ENCODE results near the gene STAT2.
"Not testable (repeated sequence)": the region's sequence is repeated elsewhere in the genome, so short reads cannot be mapped to it uniquely, and the experiment has no call there.

STAT2 gene

DNA sequence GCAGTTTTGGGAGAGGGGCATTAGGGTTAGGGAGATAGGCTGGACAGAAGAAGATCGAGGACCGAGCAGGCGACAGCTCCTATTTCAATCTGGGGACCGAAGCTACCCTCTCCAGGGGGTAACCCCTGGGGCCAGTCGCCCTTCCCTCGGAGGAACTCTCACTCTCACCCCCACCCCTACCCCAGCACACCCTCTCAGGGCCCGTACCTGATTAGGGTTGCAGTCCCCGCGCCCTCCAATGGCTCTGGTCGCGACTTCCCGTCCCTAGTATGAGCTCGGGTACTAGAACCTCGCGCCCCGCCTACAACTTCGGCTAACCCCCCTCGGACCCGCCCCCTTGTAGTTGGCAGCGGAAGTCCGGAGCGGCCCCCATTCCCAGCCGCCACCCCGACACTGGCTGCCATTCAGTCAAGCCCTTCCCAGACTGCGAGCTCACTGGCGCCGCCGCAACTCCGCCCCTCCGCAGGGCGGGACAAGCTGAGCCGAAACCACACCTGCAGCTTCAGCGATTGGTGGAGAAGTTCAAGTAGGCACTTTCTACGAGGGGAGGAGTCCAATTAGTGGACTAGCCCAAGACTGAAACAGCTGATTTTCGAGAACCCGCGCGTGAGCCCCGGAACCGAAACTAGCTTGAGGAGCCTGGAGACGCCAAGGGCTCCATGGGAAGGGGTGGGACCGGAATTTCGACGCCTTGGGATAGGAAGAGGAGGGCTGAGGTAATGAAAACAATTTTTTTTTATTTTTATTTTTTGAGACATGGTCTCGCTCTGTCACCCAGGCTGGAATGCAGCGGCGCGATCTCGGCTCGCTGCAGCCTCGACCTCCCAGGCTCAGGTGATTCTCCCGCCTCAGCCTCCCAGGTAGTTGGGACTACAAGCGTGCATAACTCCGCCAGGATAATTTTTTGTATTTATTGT lies at the start of gene STAT2:
STAT2 (minus strand) TSS at position 257 of the 917 bp plus-strand sequence. CDS start 3,536 bp downstream, outside the sequence.
- DNase-seq (ENCODE audit: low read depth in 2 of 2), result peak; percentile 97 to 98

GRCh38 chr12:56408799-56409417 lies 49.0 kb upstream of the STAT2 start:
- DNase-seq (ENCODE audit: low read depth in 2 of 2), result no peak

GRCh38 chr12:56404227-56404626 lies 44.3 kb upstream of the STAT2 start:
- DNase-seq (ENCODE audit: low read depth in 2 of 2), result not testable (repeated sequence)

GRCh38 chr12:56401612-56402011 lies 41.7 kb upstream of the STAT2 start:
- not testable (repeated sequence) for DNase-seq (ENCODE audit: low read depth in 2 of 2)

- not testable (repeated sequence) for DNase-seq (ENCODE audit: low read depth in 2 of 2)
These were observed 41.2 kb upstream of the STAT2 start for GRCh38 chr12:56401125-56401524.

DNA sequence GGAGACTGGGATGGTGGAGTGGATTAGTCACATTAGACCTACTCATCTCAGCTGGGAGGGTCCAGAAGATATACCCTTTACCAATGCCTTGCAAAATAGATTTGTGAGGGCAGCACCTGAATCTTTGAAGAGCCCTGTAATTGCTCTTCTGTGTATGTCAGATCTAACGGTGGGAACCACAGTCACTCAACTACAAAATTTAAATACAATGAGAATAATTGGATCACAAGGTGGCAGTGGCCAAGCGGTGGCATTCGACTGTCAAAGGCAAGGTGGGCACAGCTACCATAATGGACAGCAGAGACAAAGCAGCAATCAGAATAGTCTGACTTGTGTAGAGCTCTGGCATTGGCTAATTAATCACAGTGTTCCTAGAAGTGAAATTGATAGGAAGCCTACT lies 39.6 kb upstream of the STAT2 start:
- not testable (repeated sequence) for DNase-seq (ENCODE audit: low read depth in 2 of 2)

DNA sequence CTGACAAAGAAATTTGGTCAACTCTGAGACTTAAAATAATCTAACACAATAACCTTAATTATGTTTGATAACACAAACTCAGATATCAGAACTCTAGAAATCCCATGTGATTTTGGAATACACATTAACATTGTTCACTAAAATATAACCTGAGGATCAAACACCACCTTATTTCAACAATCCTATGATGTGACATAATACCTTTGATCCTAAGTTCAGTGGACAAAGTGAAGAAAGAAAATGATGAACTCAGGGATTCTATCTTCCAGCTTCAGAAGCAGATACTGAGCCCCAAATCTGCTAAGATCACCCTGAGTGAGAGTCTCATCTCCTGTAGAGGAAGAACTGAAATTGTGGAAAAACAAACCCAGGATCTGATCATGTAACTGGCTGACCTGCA lies 38.4 kb upstream of the STAT2 start:
- DNase-seq (ENCODE audit: low read depth in 2 of 2), result no peak

DNA sequence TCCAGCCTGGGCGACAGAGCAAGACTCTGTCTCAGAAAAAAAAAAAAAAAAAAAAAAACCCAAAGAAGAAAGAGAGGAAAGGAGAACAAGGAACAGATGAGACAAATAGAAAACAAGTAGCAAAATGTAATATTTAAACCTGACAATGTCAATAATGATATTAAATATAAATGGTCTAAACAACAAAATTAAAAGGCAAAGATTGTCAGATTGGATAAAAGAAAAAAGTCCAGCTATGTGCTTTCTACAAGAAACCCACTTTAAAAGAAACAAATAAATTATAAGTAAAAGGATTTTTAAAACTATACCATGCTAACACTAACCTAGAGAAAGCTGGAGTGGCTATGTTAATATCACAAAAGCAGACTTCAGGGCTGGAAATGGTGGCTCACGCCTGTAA lies 32.4 kb upstream of the STAT2 start:
- no peak for DNase-seq (ENCODE audit: low read depth in 2 of 2)

DNA sequence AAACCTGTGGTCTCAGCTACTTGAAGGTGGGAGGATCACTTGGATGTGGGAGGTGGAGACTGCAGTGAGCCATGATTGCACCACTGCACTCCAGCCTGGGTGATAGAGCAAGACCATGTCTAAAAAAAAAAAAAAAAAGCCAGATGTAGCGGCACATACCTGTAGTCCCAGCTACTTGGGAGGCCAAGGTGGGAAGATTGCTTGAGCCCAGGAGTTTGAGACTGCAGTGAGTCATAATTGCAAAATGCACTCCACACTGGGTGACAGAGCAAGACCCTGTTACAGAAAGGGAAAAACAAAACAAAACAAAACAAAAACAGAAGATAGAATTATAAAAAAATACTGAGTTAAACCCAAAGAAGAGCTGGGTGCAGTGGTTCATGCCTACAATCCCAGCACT lies 31.8 kb upstream of the STAT2 start:
- no peak for DNase-seq (ENCODE audit: low read depth in 2 of 2)

- no peak for DNase-seq (ENCODE audit: low read depth in 2 of 2)
These were observed 29.5 kb upstream of the STAT2 start for GRCh38 chr12:56389412-56389811.

GRCh38 chr12:56387152-56387736 lies 27.3 kb upstream of the STAT2 start:
- no peak for DNase-seq (ENCODE audit: low read depth in 2 of 2)

DNA sequence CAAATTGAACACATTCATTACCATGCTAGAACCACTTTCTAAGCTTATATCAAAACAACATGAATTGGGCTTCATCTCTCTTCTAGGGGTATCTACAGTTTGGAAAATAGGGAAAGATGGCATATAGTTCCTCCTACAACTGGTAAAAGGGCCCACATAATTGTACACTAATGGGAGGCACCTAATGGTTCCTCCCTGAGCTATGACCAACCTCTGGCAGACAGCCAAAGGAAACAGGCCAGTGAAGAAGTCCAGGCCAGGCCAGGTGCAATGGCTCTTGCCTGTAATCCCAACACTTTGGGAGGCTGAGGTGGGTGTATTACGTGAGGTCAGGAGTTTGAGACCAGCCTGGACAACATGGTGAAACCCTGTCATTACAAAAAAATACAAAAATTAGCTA lies 26.0 kb upstream of the STAT2 start:
- DNase-seq (ENCODE audit: low read depth in 2 of 2), result no peak

DNA sequence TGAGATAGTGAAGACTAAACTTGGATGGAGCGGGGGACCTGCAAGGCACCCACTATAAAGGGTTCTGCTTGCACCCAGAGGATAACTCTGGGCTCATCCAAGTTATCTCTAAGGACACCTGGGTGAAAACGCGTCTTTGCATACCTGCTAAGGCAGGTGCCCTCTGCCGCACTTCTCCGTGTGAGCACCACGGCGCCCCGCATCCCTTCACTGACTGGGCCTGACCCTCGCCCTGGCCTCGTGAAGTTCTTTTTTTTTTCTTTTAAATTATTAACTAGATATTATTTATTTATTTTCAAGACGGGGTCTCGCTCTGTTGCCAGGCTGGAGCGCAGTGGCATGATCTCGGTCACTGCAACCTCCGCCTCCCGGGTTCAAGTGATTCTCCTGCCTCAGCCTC lies 22.7 kb upstream of the STAT2 start:
- DNase-seq (ENCODE audit: low read depth in 2 of 2), result no peak

DNA sequence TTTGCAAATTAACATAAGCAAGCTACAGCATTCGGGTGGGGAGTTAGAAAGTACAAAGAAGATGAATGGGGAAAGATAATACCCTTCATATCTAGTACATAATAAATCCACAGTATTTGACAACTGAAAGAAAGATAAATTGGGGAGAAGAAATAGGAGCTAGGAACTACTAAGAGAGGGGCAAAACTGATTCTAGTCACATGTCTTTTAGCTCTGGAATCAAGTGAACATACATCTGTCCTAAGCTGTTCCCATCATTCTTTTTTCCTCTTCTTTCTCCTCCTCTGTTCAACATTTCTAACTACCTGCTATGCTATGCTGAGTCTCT lies 18.0 kb upstream of the STAT2 start:
- no peak for DNase-seq (ENCODE audit: low read depth in 2 of 2)

GRCh38 chr12:56377310-56377988 lies 17.5 kb upstream of the STAT2 start:
- DNase-seq (ENCODE audit: low read depth in 2 of 2), result no peak

GRCh38 chr12:56375598-56376434 lies 15.9 kb upstream of the STAT2 start:
- DNase-seq (ENCODE audit: low read depth in 2 of 2), result no peak

DNA sequence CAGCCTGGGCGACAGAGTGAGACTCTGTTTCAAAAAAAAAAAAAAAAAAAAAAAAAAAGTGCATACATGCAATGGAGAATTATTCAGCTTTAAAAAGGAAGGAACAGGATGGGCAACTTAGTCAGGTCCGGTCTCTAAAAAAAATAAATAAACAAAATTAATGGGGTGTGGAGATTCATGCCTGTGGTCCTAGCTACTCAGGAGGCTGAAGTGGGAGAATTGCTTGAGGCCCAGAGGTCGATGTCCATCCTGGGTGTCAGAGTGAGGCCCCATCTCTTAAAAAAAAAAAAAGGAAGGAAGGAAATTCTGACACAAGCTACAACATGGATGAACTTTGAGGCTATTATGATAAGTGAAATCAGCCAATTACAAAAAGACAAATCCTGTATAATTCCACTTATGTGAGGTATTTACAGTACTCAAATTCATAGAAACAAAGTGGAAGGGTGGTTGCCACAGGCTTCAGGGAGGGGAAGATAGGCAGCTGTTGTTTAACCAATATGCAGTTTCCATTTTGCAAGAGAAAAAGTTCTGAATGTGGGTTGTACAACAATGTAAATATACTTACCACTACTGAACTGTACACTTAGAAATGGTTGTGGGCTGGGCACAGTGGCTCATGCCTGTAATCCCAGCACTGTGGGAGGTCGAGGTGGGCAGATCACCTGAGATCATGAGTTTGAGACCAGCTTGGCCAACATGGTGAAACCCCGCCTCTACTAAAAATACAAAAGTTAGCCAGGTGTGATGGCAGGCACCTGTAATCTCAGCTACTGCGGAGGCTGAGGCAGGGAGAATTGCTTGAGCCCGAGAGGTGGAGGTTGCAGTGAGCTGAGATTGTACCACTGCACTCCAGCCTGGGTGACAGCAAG lies 15.1 kb upstream of the STAT2 start:
- DNase-seq (ENCODE audit: low read depth in 2 of 2), result no peak

- no peak for DNase-seq (ENCODE audit: low read depth in 2 of 2)
These were observed 13.6 kb upstream of the STAT2 start for GRCh38 chr12:56373515-56373914.

DNA sequence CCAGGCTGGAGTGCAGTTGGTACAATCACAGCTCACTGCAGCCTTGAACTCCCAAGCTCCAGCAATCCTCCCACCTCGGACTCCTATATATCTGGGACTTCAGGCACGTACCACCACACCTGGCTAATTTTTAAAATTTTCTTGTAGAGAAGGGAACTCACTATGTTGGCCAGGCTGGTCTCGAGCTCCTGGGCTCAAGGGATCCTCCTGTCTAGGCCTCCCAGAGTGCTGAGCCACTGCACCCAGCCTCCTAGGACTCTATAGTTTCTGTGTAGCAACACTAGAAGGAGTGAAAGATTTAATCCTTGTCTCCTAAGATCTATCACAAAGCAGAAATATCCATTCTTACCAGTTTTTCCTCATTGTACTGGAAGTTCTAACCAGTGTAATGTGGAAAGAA lies 7.0 kb upstream of the STAT2 start:
- DNase-seq (ENCODE audit: low read depth in 2 of 2), result no peak

Measured in stimulated activated CD4-positive, alpha-beta T cell treated with anti-CD3 and anti-CD28 coated beads, Interleukin-12 subunit alpha, Interleukin-12 subunit beta, amount 100 ng/mL, for 24 hours (primary cell).